Calu3 (cell line): ENCODE data around the gene ZBTB32. TPM values are rescaled to one million over a fixed set of nuclear protein-coding genes. Genes with fewer than 3 reads are reported as not detected.
"Not testable (repeated sequence)": the region's sequence is repeated elsewhere in the genome, so short reads cannot be mapped to it uniquely, and the experiment has no call there.

Source experiments
- BruUV-seq: library from RNA; stranded (reverse); fragments of 400-500 nt; replicated peaks from 2 replicates; lab custom pipeline; 2021; lab: Mats Ljungman, UMichigan
- CTCF ChIA-PET: fragments of 300-600 bp; sonication (Branson Sonifier 250); formaldehyde crosslinking; loops from one replicate; lab custom pipeline; 2022; ENCODE audit warnings: antibody characterized with exemption; lab: Charles Lee
- DNase-seq: peaks from one replicate; pipeline ENCODE4 v3.0.0; 2022
- H3K27ac Mint-ChIP-seq: one replicate; pipeline ENCODE4 v1.8.0; 2022; ENCODE audit warnings: mixed read lengths; ENCODE audit not compliant: unreplicated experiment
- H3K27me3 Mint-ChIP-seq: one replicate; pipeline ENCODE4 v1.8.0; 2022; ENCODE audit warnings: mixed read lengths; ENCODE audit not compliant: unreplicated experiment
- H3K36me3 Mint-ChIP-seq: one replicate; pipeline ENCODE4 v1.8.0; 2022; ENCODE audit warnings: mild to moderate bottlenecking, moderate library complexity, mixed read lengths; ENCODE audit not compliant: insufficient read depth, unreplicated experiment
- H3K4me1 Mint-ChIP-seq: one replicate; pipeline ENCODE4 v1.8.0; 2022; ENCODE audit warnings: mild to moderate bottlenecking, low read depth, mixed read lengths; ENCODE audit not compliant: unreplicated experiment
- H3K4me3 Mint-ChIP-seq: one replicate; pipeline ENCODE4 v1.8.0; 2022; ENCODE audit warnings: mild to moderate bottlenecking, low read depth, moderate library complexity, mixed read lengths; ENCODE audit not compliant: unreplicated experiment
- H3K9me3 Mint-ChIP-seq: one replicate; pipeline ENCODE4 v1.8.0; 2022; ENCODE audit warnings: low read depth, mixed read lengths; ENCODE audit not compliant: unreplicated experiment
- intact Hi-C: fragments of 100-400 bp; cut with micrococcal nuclease; formaldehyde crosslinking; loops from one replicate; pipeline ENCODE4 v1.10.0; 2022; ENCODE audit not compliant: unreplicated experiment
- total RNA-seq: library from RNA; stranded (reverse); gene quantifications from 2 replicates; pipeline ENCODE4 v1.2.3, GENCODE V29; 2022
- TF ChIP-seq, protein P1 (sequence below): fragments of 200-600 bp; IDR thresholded peaks from one replicate; pipeline ENCODE4 v1.8.0; 2022; ENCODE audit warnings: antibody characterized with exemption; ENCODE audit not compliant: unreplicated experiment

The ZBTB32 gene
- total RNA-seq, 1 experiment from 2014 or later: not detected

- TF ChIP-seq, protein P1, sequence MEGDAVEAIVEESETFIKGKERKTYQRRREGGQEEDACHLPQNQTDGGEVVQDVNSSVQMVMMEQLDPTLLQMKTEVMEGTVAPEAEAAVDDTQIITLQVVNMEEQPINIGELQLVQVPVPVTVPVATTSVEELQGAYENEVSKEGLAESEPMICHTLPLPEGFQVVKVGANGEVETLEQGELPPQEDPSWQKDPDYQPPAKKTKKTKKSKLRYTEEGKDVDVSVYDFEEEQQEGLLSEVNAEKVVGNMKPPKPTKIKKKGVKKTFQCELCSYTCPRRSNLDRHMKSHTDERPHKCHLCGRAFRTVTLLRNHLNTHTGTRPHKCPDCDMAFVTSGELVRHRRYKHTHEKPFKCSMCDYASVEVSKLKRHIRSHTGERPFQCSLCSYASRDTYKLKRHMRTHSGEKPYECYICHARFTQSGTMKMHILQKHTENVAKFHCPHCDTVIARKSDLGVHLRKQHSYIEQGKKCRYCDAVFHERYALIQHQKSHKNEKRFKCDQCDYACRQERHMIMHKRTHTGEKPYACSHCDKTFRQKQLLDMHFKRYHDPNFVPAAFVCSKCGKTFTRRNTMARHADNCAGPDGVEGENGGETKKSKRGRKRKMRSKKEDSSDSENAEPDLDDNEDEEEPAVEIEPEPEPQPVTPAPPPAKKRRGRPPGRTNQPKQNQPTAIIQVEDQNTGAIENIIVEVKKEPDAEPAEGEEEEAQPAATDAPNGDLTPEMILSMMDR: no peak
- no TSS peak for BruUV-seq
- CTCF ChIA-PET: interaction anchor here (0.9 kb wide), 1 partner anchor 13 kb away, joined by 3 read pairs; no protein-coding TSS in a partner anchor
- no peaks in the 10 kb centered on the region for H3K9me3 Mint-ChIP-seq
- no peak for DNase-seq
- no peak overlapping the region for H3K27ac Mint-ChIP-seq
- H3K36me3 Mint-ChIP-seq: peaks cover 83% of the 10 kb centered on the region
- peaks cover 12% of the 10 kb centered on the region for H3K4me1 Mint-ChIP-seq
- no peak overlapping the region for H3K4me3 Mint-ChIP-seq
- no peaks in the 10 kb centered on the region for H3K27me3 Mint-ChIP-seq
- intact Hi-C loops: no loop called here
Observed at GRCh38 chr19:35723671-35724070, 19.3 kb downstream of the ZBTB32 start.

GRCh38 chr19:35724132-35724531 is 19.8 kb downstream of the ZBTB32 start:
- BruUV-seq, H3K27ac Mint-ChIP-seq, H3K27me3 Mint-ChIP-seq, H3K4me3 Mint-ChIP-seq, CTCF ChIA-PET, intact Hi-C loops, H3K9me3 Mint-ChIP-seq, DNase-seq: not testable (repeated sequence)
- peaks cover 11% of the 10 kb centered on the region for H3K4me1 Mint-ChIP-seq
- H3K36me3 Mint-ChIP-seq: peaks cover 83% of the 10 kb centered on the region

DNA sequence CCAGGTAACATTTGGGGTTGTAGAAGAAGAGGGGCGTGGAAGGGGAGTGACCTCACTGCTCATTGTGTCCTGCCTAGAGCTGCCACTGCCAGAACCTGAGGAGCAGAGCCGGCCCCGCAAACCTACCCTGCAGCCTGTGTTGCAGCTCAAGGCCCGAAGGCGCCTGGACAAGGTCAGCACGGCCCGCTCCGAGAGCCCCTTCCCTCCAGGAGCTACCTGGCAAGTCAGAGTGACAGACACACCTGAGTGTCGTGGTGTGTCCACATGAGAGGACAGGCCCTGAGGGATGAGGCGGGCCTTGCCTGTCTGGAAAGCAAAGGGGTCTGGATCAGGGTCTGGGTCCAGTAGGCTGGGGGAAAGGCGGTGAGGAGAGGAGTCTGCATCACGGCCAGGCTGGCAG is 20.2 kb downstream of the ZBTB32 start:
- Mint-ChIP-seq H3K4me3 (no peak overlapping the region), H3K4me1 (peaks cover 7% of the 10 kb centered on the region), H3K36me3 (peaks cover 83% of the 10 kb centered on the region), H3K27me3 (no peaks in the 10 kb centered on the region), H3K9me3 (no peaks in the 10 kb centered on the region), H3K27ac (no peak overlapping the region)
- CTCF ChIA-PET: no interaction called here
- DNase-seq: no peak
- intact Hi-C loops: no loop called here
- BruUV-seq: no TSS peak
- TF ChIP-seq, protein P1: no peak

GRCh38 chr19:35725216-35725861 is 21.0 kb downstream of the ZBTB32 start:
- no peaks in the 10 kb centered on the region for H3K9me3 Mint-ChIP-seq
- no peak overlapping the region for H3K4me3 Mint-ChIP-seq
- no peaks in the 10 kb centered on the region for H3K4me1 Mint-ChIP-seq
- no peak for DNase-seq
- intact Hi-C loops: no loop called here
- no peak overlapping the region for H3K27ac Mint-ChIP-seq
- no peaks in the 10 kb centered on the region for H3K27me3 Mint-ChIP-seq
- TF ChIP-seq, protein P1: no peak
- CTCF ChIA-PET: no interaction called here
- no TSS peak for BruUV-seq
- H3K36me3 Mint-ChIP-seq: peaks cover 80% of the 10 kb centered on the region
